ENCODE data around the gene WDR4.
"Not testable (repeated sequence)": the region's sequence is repeated elsewhere in the genome, so short reads cannot be mapped to it uniquely, and the experiment has no call there.

Gene WDR4

GRCh38 chr21:42809577-42810475 is 69.5 kb downstream of the WDR4 start:
- DNase-seq, result peak; percentile 71

GRCh38 chr21:42809171-42809570 is 70.2 kb downstream of the WDR4 start:
- no peak for DNase-seq

- DNase-seq, result no peak
Observed at GRCh38 chr21:42807938-42808613, 71.3 kb downstream of the WDR4 start.

- not testable (repeated sequence) for DNase-seq
Observed at GRCh38 chr21:42807293-42807895, 71.9 kb downstream of the WDR4 start.

- no peak for DNase-seq
Observed at GRCh38 chr21:42806509-42807140, 72.7 kb downstream of the WDR4 start.

- DNase-seq, result not testable (repeated sequence)
Observed at GRCh38 chr21:42801616-42802015, 77.7 kb downstream of the WDR4 start.

- DNase-seq, result no peak
Observed at GRCh38 chr21:42799948-42800347, 79.4 kb downstream of the WDR4 start.

GRCh38 chr21:42799516-42799915 is 79.8 kb downstream of the WDR4 start:
- no peak for DNase-seq
